ENCODE results near the gene ZNF583. TPM values are rescaled to one million over a fixed set of nuclear protein-coding genes. Genes with fewer than 3 reads are reported as not detected.

ZNF583 gene
- total RNA-seq = 0.70 and 3.7 TPM in 2 replicates

DNA sequence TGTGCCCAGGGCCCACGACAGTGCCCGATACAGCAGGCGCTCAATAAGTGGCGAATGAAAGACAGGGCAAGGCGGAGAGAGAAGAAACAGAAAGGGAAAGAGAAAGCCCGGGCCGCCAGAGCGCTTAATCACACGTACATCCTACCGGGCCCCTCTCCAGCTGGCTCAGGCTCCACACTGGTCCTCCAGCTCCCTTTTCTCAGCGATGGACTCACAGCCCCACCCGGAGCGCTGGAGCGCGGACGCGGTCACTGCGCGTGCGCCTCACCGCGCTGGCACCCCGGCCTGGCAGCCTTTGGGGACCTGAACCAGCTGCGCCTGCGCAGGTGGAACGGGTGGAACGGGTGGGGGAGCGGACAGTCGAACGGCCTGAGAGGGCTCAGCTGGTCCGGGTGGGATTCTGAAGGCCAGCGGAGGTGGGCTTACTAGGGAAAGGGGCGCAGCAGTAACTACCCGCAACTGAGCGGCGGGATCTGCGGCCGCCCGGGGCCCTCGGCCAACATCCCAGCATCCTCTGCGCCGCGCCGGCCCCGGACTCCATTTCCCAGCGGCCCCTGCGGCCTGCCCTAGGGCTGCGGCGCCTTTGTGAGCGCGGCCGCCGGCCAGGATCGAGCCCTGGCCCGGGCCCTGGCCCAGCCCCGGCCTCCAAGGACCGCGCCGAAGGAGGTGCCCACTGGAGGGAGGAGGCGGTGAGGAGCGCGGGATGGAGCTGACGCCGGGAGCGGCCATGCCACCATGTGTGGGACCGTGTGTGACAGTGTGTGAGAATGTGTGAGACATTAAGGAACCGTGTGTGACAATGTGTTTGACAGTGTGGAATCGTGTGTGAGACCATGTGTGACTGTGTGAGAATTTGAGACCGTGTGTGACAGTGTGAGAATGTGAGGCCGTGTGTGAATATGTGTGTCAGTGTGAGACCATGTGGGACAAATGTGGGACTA, at the start of gene ZNF583:
Gene ZNF583, plus strand, starts transcription at position 569 of the 941 bp plus-strand sequence. CDS start 2,783 bp downstream, outside the sequence.

GRCh38 chr19:56393119-56394012, 10.8 kb upstream of the ZNF583 start, which contains the start of gene ZNF582:
Gene ZNF582, minus strand, starts transcription at chr19:56393534. Its CDS starts 1,782 bp downstream, at chr19:56391752.

Other genes with a start within 250 kb of the ZNF583 start
- gene GALP, start 228.3 kb upstream of the ZNF583 start, total RNA-seq = not detected in 2 replicates
- not detected in 2 replicates for gene ZSCAN5B, start 206.5 kb upstream of the ZNF583 start, total RNA-seq
- gene ZSCAN5C, start 202.1 kb upstream of the ZNF583 start, total RNA-seq = not detected in 2 replicates
- 0.46 and 2.2 TPM in 2 replicates for gene EDDM13, start 131.6 kb upstream of the ZNF583 start, total RNA-seq
- gene ZSCAN5A, start 89.5 kb upstream of the ZNF583 start, total RNA-seq = 2.6 and 4.2 TPM in 2 replicates
- 1.7 and 1.9 TPM in 2 replicates for gene ZNF582, start 10.8 kb upstream of the ZNF583 start, total RNA-seq
- 0.72 and 2.2 TPM in 2 replicates for gene ZNF667, start 73.0 kb downstream of the ZNF583 start, total RNA-seq
- gene ZNF471, start 103.5 kb downstream of the ZNF583 start, total RNA-seq = 0.80 and 1.9 TPM in 2 replicates
- 6.8 and 9.9 TPM in 2 replicates for gene ZFP28, start 134.6 kb downstream of the ZNF583 start, total RNA-seq
- gene ZNF470, start 163.1 kb downstream of the ZNF583 start, total RNA-seq = 2.2 and 3.1 TPM in 2 replicates
- gene ZNF71, start 191.0 kb downstream of the ZNF583 start, total RNA-seq = 7.0 and 8.2 TPM in 2 replicates
- gene SMIM17, start 238.8 kb downstream of the ZNF583 start, total RNA-seq = 0.08 TPM in 1 of 2 replicates, not detected in the other

Measured in hair follicular keratinocyte (primary cell).